ENCODE results near the gene OTOP3. TPM values are rescaled to one million over a fixed set of nuclear protein-coding genes. Genes with fewer than 3 reads are reported as not detected.

OTOP3 gene
- total RNA-seq, 1 experiment from 2014 or later, result not detected

DNA sequence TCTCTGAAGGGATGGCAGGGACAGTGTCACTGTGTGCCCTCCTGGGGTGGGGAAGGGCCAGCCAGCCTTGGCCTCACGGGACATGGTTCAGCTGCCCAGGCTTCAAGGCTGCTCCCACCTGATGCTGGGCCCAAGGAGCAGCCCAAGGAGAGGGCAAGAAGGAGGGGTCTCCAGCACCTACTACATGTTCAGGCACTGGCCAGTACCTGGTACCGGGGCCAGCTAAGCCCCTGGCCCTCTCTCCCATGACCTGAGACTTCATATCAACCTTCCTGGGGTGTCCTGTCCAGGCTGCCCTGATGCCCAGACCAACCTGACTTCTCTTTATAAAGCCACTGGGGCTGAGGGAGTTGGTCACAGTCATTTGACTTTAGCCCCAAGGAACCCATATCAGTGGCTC is 13.9 kb upstream of the OTOP3 start:
- peaks cover 96% of the 10 kb centered on the region for H3K27me3 ChIP-seq (replicated peaks)
- H3K36me3 ChIP-seq, result no peaks in the 10 kb centered on the region
- peaks cover 22% of the 10 kb centered on the region for H3K4me1 ChIP-seq (replicated peaks)

DNA sequence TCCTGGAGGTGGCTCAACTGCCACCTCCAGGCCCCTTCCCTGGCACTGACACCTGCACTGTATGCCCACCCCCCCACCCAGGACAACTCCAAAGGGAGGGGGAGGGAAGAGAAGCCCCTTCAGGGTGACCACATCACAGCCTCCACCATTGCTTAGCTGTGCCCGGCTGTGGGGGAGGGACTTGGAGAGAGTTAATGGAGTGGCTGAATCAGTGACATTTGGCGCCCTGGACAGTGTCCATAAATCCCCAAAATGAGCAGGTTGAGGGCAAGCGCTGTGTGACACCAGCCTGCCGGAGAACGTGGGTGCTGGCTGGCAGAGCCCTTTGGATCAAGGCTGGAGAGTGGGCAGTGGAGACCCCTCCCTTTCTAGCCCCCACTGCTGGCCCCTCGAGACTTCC is 13.5 kb upstream of the OTOP3 start:
- DNase-seq (ENCODE audit: low read depth in 1 of 2, low spot score in 2 of 2), result no peak
- H3K27me3 ChIP-seq (replicated peaks), result peaks cover 96% of the 10 kb centered on the region

More for the DNA sequence above, 13.9 kb upstream of the OTOP3 start:
- no peak for DNase-seq (ENCODE audit: low read depth in 1 of 2, low spot score in 2 of 2)
- Histone ChIP-seq H3K4me3 (no peak overlapping the region), H3K27ac (no peak overlapping the region), H3K9me3 (replicated peaks) (peaks cover 3% of the 10 kb centered on the region; the same call in 1 of the 2 replicates)

DNA sequence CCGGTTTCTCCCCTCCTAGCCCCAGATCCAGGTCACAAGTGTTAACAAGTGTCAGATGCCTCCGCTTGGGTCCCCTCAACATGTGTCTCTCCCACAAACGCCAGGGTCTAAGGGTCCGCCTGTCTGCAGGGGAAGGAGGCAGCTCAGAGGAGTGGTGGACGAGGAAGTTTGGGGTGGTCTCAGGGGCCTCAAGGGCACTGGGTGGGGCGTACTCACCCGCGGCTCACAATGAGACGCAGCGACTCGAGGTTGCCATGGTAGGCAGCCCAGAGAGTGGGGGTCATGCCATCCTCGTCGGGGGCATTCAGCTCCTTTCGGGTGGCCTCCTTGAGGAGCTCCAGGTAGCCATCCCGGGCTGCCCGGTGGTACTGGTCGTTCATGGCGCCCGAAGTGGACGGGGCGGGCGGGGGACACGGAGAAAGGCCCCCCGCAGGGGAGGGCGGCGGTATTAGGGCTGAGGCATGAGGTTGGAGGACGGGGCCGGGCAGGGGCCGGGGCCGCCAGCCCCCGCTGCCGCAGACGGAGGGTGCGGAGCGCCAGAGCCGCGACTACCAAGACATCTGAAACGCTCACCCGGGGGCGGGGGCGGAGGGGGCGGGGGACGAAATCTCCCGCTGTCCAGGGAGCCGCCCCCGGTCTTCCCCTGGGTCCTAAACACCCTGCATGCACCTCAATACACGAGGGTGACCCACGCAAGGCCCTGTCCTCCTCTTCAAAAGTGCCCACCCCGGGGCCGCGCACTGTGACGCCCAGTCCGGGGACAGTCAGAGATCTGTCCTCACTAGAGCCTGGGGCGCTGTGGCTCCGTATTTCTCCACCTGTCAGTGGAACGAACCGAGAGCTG is 12.8 kb upstream of the OTOP3 start, which contains the start of gene USH1G:
USH1G (minus strand) TSS at position 562 of the 844 bp plus-strand sequence; CDS start at position 380, 182 bp downstream.
- H3K27ac ChIP-seq, result no peak within 1 kb of the TSS
- H3K4me1 ChIP-seq (replicated peaks), result peaks cover 22% of the 10 kb centered on the region
- H3K36me3 ChIP-seq, result no peaks in the 10 kb centered on the region
- peaks cover 98% of the 10 kb centered on the region for H3K27me3 ChIP-seq (replicated peaks)
- no peak for DNase-seq (ENCODE audit: low read depth in 1 of 2, low spot score in 2 of 2)
- H3K4me3 ChIP-seq, result no peak within 1 kb of the TSS
- peaks cover 3% of the 10 kb centered on the region; the same call in 1 of the 2 replicates for H3K9me3 ChIP-seq (replicated peaks)

More for the DNA sequence above, 13.5 kb upstream of the OTOP3 start:
- Histone ChIP-seq H3K36me3 (no peaks in the 10 kb centered on the region), H3K27ac (no peak overlapping the region), H3K9me3 (replicated peaks) (peaks cover 3% of the 10 kb centered on the region; the same call in 1 of the 2 replicates), H3K4me1 (replicated peaks) (peaks cover 22% of the 10 kb centered on the region), H3K4me3 (no peak overlapping the region)

DNA sequence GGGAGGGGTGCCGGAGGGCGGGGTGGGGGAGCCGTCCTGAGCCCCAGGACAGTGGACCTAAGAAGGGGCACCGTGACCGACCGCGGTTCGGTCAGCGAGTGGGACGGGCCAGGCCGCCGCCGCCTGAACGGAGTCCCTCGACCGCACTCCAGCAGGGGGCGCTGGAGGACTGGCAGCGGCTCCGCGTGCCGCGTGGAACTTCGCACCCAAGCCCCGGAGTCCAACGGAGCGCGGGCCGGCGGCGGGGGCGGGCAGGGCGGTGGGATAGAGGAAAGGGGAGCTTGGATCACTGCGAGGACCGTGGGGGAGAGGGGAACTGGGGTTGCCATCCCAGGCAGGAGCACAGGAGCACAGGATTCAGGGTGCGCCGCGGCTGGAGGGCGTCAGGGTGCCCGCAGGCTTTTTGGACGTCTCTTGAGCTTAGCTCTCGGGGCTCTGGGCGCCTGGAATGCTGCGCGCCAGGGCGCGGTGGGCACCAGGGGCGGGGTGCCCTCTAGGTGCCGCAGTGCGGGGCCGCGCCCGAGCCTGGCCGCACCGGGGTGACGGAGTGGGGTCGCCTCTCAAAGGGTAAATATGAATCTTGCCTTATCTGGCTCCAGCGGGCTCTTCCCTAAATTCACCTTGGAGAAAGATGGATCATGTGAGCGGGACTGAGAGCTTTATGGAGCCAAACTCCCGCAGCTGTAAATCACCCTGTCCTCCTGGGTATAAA is 12.0 kb upstream of the OTOP3 start:
- Histone ChIP-seq H3K36me3 (no peaks in the 10 kb centered on the region), H3K27me3 (replicated peaks) (peaks cover 96% of the 10 kb centered on the region), H3K4me3 (no peak overlapping the region), H3K4me1 (replicated peaks) (peaks cover 22% of the 10 kb centered on the region), H3K27ac (no peak overlapping the region), H3K9me3 (replicated peaks) (peaks cover 3% of the 10 kb centered on the region; the same call in 1 of the 2 replicates)
- peak in 1 of 2 experiments; percentile 75 for DNase-seq (ENCODE audit: low read depth in 1 of 2, low spot score in 2 of 2)

DNA sequence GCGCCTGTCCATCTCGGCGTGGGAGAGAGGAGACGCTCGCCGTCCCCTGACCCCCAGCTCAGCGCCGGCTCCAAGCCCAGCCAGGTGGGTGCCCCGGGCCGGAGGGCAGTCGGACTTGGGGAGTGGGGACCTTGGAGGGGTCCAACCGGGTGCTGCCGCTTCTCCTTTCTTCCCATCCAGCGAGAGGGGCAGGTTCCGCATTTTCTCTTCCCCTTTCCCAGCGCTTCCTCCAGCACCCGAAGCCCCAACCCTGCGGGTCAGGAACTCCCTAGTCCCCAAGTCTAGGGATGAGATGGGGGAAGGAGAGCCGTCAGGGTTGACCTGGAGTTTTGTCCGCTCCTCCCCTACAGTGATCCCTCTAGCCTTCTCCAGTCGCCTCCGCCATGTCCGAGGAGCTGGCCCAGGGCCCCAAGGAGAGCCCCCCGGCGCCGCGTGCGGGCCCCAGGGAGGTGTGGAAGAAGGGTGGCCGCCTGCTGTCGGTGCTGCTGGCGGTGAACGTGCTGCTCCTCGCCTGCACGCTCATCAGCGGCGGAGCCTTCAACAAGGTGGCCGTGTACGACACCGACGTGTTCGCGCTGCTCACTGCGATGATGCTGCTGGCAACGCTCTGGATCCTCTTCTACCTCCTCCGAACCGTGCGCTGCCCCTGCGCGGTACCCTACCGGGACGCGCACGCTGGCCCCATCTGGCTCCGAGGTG is 11.3 kb upstream of the OTOP3 start, which contains the start of gene OTOP2:
OTOP2 (plus strand) TSS at position 24 of the 699 bp plus-strand sequence; CDS start at position 384, 360 bp downstream.
- peaks cover 22% of the 10 kb centered on the region for H3K4me1 ChIP-seq (replicated peaks)

DNA sequence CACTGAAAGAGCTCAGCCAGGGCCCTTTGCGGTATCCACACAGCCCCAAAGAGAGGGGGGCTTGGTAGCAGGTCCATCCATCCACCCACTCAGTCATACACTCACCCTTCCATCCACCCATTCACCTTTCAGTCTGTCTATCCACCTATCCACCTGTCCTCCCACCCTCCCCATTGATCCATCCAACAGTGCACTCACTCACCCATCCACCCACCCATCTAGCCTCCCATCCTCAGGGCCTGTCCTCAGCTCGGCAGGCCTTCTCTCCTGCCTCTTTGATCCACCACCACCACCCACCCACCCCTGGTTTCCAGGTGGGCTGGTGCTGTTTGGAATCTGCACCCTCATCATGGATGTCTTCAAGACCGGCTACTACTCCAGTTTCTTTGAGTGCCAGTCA is 10.5 kb upstream of the OTOP3 start:
- H3K4me3 ChIP-seq, result no peak overlapping the region
- no peaks in the 10 kb centered on the region; the same call in 1 of the 2 replicates for H3K9me3 ChIP-seq (replicated peaks)
- no peak overlapping the region for H3K27ac ChIP-seq
- peaks cover 14% of the 10 kb centered on the region for H3K4me1 ChIP-seq (replicated peaks)
- no peak for DNase-seq (ENCODE audit: low read depth in 1 of 2, low spot score in 2 of 2)
- peaks cover 89% of the 10 kb centered on the region for H3K27me3 ChIP-seq (replicated peaks)
- H3K36me3 ChIP-seq, result no peaks in the 10 kb centered on the region

More for the DNA sequence above, 11.3 kb upstream of the OTOP3 start, which contains the start of gene OTOP2:
- DNase-seq (ENCODE audit: low read depth in 1 of 2, low spot score in 2 of 2), result no peak
- Histone ChIP-seq H3K36me3 (no peaks in the 10 kb centered on the region), H3K4me3 (no peak within 1 kb of the TSS), H3K27ac (no peak within 1 kb of the TSS), H3K9me3 (replicated peaks) (peaks cover 3% of the 10 kb centered on the region; the same call in 1 of the 2 replicates), H3K27me3 (replicated peaks) (peaks cover 92% of the 10 kb centered on the region)

DNA sequence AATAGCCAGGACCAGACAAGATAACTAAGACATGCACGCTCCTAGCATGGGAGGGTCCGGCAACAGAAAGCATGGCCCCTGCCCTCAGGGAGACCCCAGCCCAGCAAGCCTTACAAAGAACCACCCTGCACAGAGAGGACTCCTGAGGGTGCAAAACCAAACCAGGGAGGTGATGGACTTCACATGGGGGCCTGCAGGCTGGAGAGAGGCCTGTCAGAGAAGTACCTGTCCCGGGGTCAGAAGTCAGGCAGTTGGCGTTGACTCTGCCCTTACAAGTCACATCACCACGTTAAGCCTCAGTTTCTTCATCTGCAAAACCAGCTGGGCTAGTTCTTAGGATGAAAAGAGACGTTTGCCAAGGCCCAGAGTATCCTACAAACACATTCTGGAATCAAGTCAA is 6.9 kb upstream of the OTOP3 start:
- Histone ChIP-seq H3K4me1 (replicated peaks) (peaks cover 4% of the 10 kb centered on the region; the same call in 1 of the 2 replicates), H3K27ac (no peak overlapping the region), H3K36me3 (no peaks in the 10 kb centered on the region), H3K9me3 (replicated peaks) (no peaks in the 10 kb centered on the region; the same call in 1 of the 2 replicates), H3K27me3 (replicated peaks) (peaks cover 89% of the 10 kb centered on the region), H3K4me3 (no peak overlapping the region)
- no peak for DNase-seq (ENCODE audit: low read depth in 1 of 2, low spot score in 2 of 2)

DNA sequence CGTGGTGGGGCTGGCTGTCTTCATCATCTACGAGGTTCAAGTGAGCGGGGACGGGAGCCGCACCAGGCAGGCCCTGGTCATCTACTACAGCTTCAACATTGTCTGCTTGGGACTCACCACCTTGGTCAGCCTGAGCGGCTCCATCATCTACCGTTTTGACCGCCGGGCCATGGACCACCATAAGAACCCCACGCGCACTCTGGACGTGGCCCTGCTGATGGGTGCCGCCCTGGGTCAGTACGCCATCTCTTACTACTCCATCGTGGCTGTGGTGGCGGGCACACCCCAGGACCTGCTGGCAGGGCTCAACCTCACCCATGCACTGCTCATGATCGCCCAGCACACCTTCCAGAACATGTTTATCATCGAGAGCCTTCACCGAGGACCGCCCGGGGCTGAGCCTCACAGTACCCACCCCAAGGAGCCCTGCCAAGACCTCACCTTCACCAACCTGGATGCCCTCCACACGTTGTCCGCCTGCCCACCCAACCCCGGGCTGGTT is 5.1 kb upstream of the OTOP3 start:
- no peaks in the 10 kb centered on the region for H3K36me3 ChIP-seq
- DNase-seq (ENCODE audit: low read depth in 1 of 2, low spot score in 2 of 2), result no peak
- H3K27me3 ChIP-seq (replicated peaks), result peaks cover 85% of the 10 kb centered on the region
- no peak overlapping the region for H3K4me3 ChIP-seq
- H3K9me3 ChIP-seq (replicated peaks), result no peaks in the 10 kb centered on the region
- H3K4me1 ChIP-seq (replicated peaks), result no peaks in the 10 kb centered on the region
- no peak overlapping the region for H3K27ac ChIP-seq

DNA sequence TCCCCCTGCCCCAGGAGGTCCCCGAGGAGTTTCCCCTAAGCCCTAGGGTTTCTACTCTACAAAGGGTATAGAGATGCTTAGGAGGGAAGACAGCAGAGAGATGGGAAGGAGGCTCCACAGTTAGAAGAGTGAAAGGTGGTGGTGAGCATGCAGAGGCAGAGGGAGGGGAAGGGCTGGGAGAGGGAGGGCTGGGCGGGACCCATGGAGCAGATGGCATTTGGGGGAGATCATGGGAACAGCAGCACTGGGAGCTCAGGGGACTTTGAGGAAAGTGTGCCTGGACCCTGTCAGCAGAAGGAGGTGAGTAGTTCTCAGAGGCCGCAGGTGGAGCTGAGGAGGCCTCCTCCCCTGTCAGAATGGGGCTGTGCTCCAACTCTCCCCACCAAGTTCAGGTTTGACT is 650 bp upstream of the OTOP3 start:
- no peak overlapping the region for H3K27ac ChIP-seq
- peaks cover 91% of the 10 kb centered on the region for H3K27me3 ChIP-seq (replicated peaks)
- H3K4me1 ChIP-seq (replicated peaks), result no peaks in the 10 kb centered on the region
- no peaks in the 10 kb centered on the region for H3K36me3 ChIP-seq
- DNase-seq (ENCODE audit: low read depth in 1 of 2, low spot score in 2 of 2), result no peak
- H3K9me3 ChIP-seq (replicated peaks), result 0 out of 2 replicates have a peak, but pooled peaks cover 3% of the 10 kb centered on the region
- no peak overlapping the region for H3K4me3 ChIP-seq

DNA sequence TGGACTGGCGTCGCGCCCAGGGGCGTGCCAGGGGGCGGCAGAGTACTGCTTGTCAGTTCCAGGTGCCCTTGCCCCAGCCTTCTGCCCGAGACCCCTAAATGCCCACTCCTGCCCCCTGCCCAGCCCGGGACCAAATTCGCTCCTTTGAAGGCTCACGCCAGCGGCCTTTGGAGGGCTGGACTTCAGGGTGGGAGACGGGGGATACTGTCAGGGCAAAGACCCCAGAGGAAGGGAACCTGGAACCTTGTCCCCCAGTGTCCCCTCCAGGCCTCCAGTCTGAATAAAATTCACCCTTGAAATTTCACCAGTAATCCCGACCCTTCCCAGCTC is 737 bp downstream of the OTOP3 start:
- Histone ChIP-seq H3K4me3 (no peak overlapping the region), H3K36me3 (no peaks in the 10 kb centered on the region), H3K27ac (no peak overlapping the region), H3K27me3 (replicated peaks) (peaks cover 92% of the 10 kb centered on the region), H3K4me1 (replicated peaks) (no peaks in the 10 kb centered on the region), H3K9me3 (replicated peaks) (0 out of 2 replicates have a peak, but pooled peaks cover 3% of the 10 kb centered on the region)
- DNase-seq (ENCODE audit: low read depth in 1 of 2, low spot score in 2 of 2), result no peak

DNA sequence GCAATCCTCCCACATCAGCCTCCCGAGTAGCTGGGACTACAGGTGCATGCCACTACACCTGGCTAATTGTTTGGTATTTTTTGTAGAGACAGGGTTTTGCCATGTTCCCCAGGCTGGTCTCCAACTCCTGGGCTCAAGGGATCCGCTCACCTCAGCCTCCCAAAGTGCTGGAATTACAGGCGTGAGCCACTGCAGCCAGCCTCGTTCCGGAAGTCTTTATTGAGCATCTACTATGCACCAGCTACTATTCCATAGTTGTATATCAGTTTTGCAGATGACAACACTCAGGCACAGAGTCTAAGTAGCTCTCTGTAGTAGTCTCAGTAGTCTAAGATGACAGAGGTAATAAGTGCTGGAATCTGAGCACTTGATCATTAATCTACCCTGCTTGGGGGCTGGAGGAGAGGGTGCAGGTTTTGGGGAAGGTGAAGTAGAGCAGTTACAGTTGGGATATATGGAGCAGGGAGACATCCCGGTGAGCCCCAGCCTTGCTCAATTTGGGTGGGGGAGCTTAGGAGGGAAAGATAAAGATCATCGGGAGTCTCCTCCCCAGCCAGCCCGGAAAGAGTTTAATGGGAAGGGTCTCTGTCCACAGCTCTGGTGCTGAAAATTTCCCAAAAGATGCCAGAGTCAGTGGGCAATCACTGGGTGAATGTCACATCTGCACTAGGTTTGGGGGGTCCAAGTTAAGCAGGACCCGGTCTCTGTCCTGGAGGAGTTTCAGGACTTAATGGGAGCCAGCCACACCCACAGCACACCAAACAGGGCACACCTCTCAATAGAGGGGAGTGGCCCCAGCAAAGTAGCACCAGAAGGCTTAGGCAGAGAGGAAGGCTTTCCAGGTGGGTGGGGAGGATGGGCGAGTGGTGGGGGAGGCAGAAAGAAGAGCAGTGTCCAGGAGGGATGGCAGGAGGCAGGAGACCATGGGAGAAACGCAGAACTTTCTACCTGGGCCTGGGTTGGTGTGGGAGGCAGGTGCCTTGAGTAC is 1.7 kb downstream of the OTOP3 start:
- H3K36me3 ChIP-seq, result no peaks in the 10 kb centered on the region
- H3K4me3 ChIP-seq, result no peak overlapping the region
- peaks cover 3% of the 10 kb centered on the region; the same call in 1 of the 2 replicates for H3K9me3 ChIP-seq (replicated peaks)
- no peak overlapping the region for H3K27ac ChIP-seq
- H3K4me1 ChIP-seq (replicated peaks), result no peaks in the 10 kb centered on the region
- peaks cover 93% of the 10 kb centered on the region for H3K27me3 ChIP-seq (replicated peaks)
- no peak for DNase-seq (ENCODE audit: low read depth in 1 of 2, low spot score in 2 of 2)

DNA sequence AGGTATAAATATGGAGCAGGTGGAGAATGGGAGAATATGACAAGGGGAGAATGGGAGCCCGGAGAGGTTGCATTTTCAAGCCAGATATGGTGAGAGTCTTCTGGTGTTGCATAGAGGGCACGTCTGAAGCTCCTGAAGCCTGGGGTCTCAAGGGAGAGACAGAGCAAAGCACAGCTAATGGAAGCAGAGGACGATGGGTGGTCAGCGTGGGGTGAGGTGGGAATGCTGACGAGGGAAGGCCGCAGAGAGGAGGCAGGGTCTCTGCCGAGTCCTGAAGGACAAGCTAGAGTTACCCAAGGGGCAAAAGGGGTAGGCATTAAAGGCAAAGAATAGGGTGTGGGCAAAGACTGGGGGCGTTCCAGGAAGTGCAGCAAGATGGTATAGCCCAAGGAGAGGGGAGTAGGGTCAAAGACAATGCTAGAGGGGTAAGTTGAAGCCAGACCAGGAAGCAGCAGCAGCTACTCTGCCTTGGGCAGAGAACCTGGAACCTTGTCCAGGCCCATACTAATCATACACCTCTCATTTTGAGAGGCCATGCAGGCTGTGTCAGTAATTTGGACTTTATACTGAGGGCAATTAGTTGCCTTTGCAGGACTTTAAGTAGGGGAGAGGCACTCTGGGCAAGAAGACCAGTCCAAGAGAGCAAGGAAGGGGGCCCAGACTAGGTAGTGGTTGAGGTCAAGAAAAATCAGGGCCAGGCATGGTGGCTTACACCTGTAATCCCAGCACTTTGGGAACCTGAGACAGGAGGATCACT is 2.7 kb downstream of the OTOP3 start:
- no peak overlapping the region for H3K4me3 ChIP-seq
- no peak for DNase-seq (ENCODE audit: low read depth in 1 of 2, low spot score in 2 of 2)
- H3K36me3 ChIP-seq, result no peaks in the 10 kb centered on the region
- H3K4me1 ChIP-seq (replicated peaks), result no peaks in the 10 kb centered on the region
- peaks cover 3% of the 10 kb centered on the region; the same call in 1 of the 2 replicates for H3K9me3 ChIP-seq (replicated peaks)
- peaks cover 93% of the 10 kb centered on the region for H3K27me3 ChIP-seq (replicated peaks)
- no peak overlapping the region for H3K27ac ChIP-seq
